Erythroblast (primary cell): ENCODE measurements around the gene TTC7B.

ENCODE experiments used
- DNase-seq, 2 experiments: peaks; one replicate each; lab custom pipeline; 2025; lab: John Stamatoyannopoulos, UW
- GATA1 ChIP-seq: IDR thresholded peaks from 2 replicates; pipeline ENCODE4 v1.6.1; 2011; ENCODE audit warnings: low read depth, mild to moderate bottlenecking, control low read depth, low read length, moderate library complexity
- POLR2A ChIP-seq: IDR thresholded peaks from 2 replicates; pipeline ENCODE4 v1.6.1; 2011; ENCODE audit warnings: mild to moderate bottlenecking, low read length

Gene TTC7B

DNA sequence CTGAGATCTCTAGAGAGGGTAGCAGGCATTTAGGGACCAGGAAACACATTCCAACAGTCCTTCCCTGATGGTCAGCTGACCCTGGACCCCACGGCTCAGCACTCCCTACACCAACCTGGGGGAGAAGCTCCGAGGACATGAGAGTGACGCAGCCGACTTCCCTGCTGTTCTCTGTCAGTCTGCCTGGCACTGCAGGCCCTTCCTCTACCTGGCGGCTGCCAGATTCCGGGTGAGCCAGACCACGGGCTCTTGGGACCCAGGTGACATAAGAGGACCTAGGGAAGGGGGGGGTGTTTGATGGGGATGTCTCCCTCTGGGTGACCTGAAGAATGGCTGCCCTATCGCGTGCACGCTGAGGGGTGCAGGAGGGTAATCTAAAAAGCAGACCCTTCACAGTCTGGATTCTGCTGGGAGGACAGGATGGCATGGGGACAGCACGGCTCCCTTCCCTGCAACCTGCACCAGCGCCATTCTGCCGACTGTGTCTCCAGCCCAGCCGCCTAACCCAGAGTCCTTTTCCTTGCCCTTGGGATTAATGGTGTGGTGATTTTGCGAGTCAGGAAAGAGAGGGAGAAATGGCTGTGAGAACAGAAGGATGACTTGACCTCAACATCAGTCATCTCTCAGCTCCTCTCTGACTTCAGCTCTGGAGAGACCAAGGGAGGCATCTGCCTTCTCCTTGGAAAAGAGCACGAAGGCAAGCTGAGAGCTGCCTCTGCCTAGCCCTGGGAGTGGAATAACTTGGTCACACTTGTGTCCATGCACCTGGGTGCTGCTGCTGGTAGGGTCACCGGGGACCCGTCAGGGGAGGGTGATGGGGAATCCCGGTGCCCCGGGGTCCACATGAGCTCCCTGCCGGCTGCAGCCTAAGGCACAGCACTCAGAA is 260.9 kb downstream of the TTC7B start:
- TF ChIP-seq POLR2A (no peak), GATA1 (no peak)
- no peak for DNase-seq

DNA sequence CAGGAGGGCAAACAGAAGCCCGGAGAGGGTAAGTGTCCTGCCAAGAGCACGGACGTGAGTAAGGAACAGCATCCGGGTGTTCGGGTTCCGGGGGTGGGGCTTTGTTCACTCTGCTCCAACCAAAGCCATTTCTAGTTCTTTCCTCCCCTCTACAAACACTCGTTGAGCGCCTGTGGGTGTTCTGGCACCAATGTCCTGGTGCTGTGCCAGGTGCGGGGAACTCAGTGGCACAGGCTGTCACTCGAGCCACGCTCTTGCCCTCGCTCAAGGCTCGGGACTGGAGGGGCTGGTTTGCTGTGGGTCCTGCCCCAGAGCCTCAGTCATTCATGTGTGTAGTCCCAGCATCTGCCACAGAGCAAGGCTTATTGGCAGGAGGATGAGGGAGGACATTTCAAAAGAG is 261.9 kb downstream of the TTC7B start:
- TF ChIP-seq GATA1, result no peak
- no peak for TF ChIP-seq POLR2A
- no peak for DNase-seq

DNA sequence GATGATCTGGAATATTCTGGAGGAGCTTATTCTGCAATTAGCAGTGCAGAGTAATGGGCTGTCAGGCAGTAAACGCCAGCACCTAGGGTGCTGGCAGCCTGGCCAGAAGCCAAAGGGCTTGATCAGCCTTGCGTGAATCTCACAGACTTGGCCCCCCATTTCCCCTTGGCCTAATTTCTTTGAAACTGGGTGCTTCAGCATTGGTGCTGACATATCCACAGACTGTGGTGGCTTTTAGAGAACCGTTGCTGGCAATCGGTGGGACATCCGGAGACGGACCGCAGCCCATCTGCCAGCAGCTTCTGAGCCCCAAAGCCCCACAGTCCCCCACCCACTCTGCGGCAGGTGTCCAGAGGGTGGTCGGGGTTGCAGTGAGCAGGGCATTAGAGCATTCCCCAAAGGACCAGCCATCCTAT is 262.3 kb downstream of the TTC7B start:
- TF ChIP-seq POLR2A (no peak), GATA1 (no peak)
- DNase-seq, result no peak

DNA sequence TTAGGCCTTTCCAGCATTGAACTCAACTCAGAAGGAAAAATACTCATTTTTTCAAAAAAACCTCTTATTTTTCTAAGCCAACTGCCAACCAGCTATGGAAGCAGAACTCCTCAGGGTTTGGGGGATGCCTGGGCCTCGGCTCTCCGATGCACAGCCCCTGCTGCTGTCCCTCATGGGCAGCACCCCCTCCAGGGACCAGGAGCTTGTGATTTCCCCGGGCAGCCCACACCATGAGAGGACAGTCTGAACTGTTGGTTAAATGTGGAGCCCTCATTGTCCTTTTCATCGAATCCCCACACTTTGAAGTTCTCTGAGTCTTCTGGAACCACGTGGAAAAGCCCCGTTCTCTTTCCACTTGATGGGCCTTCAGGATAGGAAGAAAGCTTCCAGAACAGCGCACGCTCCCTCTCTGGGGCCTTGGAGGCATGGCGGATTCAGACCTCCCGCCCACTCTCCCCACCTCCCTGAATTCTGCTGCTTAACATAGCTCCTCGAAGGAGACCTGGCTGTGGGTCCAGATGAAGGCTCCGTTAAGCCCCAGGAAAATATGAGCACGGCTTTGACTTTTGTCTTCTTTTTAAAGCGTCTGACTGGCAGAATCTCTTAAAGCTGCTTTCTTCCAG is 262.8 kb downstream of the TTC7B start:
- TF ChIP-seq GATA1 (no peak), POLR2A (no peak)
- no peak for DNase-seq

DNA sequence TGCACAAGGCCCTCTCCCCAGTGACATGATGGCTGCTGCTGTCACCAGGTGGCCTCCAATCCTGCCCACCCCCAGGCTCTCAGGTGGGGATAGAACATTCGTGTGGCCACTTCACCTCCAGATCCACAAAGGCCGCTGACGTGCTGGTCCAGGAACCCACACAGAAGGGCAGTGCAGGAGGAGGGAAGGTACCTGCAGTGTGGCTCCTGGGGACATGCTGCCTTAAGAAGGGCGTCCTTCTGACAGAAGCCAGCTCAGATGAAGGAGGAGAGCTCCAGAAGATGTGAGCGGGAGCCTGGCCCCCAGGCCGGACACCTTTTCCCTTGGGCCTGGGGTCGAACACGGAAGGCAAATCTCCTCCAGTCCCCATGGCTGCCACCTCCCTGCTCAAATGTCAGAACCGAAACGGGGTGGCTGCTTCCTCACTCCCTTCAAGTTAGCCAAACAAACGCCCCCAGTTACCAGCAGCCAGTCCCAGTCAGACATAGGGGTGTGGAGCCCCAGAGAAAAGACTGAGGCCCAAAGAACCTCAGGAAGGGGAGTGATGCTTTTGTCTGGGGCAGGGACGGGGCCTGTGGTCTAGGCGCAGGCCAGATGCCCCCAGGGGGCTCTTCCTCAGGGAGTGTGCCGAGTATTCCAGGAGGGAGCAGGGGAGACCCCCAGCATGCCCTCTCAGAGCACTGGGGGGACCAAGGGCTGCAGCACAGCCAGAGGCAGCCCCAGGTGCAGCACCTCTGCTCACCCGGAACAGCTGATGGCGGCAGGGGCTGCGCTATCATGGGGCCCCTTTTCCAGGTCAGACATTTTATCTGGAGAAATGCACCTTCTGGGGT is 263.5 kb downstream of the TTC7B start:
- TF ChIP-seq GATA1 (no peak), POLR2A (no peak)
- no peak for DNase-seq

DNA sequence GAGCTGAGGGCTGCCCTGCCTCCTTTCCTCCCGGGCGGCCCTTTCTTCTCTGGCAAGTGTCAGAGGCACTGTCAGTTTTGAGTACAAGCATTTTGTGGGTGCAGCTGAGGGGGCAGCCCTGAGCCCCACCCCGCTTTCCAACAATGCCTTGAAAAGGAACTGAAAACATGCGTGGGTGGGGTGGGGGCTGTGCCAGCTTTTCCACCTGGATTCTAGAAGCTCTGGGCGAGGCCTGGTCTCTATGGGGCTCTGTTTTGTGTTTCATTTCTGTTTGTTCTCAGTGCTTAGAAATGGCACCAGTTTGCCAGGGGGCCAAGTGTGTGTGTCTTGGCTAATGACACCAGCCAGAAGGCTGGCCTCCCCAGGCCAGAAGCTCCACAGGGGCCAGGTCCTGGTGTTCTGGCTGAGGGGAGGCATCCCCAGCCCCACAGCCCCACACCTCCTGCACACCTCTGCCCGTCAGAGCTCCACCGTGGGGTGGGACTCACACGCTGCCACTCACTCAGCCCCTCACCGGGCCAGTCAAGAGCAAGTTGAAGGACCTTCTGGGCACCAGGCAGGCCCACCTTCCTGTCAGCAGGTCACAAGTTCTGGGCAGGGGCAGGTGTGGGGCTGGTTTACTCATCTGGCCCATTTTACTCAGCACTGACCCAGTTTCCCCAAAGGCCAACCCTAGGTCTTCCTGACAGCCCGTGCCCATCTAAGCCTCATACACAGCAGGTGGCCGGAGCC is 264.3 kb downstream of the TTC7B start:
- TF ChIP-seq POLR2A, result no peak
- TF ChIP-seq GATA1, result no peak
- no peak for DNase-seq

DNA sequence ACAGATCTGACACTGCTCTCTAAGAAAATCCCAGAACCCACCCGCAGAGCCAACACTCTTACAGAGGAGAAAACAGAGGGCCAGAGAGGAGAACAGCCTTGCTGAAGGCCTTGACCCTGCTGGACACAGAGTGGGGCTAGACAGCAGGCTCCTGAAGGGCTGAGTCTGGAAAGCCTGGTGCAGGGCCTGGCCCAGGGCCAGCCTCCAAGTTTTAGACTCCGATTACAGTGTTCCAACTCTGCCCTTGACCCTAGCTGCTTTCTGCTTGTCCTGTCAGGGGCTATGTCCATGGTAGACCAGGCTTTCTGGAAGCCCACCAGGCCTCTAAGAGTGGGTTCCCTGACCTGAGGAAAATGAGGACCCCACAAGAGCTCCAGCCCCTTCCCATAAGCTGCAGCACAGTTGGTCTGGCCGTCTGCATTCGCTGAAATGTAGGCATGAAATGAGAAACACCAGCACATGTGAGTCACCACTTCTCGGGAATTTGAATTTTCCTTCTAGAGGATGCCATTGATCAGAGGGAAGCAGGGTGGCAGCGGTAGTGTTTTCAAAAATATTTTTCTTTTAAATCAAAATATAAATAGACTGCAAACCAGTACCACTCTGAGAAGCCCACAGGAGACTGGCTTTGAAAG is 265.0 kb downstream of the TTC7B start:
- DNase-seq, result no peak
- no peak for TF ChIP-seq POLR2A
- TF ChIP-seq GATA1, result no peak

DNA sequence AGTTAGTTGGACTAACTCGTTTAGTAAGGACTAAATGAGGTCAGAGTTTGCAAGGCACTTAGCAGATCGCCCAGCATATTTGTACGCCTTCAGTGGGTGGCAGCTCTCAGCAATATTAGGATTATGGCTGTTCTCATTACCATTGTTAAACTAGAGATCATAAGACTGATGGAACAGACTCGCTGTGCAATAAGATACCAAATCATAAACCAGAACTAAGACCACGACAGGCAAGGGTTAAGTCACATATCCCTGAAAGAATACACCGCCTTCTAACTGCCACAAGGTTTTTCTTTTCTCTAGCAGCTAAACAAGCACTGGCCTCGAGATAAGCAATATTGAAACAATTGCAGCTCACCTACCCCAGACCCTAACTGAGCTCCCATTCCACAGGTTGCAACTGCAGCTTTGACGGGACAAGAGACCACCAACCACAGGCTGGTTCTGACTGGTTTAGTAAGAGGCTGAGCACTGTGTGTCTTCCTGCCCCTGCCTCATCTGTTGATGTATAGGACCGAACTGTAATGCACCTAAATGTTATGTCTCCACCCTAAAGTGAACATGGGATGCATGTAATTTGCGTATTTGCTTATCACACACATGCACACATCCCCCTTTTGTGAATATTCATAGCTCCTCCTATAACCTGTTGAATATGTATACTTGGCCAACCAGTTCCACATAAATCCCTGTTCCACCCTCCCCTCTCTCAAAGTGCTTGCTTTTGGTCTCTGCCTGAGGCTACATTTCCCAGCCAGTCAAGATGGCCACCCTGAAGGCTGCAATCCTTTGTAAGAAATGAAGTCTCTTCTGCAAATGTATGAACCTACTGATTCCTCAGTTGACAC is 266.2 kb downstream of the TTC7B start:
- TF ChIP-seq GATA1 (no peak), POLR2A (no peak)
- no peak for DNase-seq

DNA sequence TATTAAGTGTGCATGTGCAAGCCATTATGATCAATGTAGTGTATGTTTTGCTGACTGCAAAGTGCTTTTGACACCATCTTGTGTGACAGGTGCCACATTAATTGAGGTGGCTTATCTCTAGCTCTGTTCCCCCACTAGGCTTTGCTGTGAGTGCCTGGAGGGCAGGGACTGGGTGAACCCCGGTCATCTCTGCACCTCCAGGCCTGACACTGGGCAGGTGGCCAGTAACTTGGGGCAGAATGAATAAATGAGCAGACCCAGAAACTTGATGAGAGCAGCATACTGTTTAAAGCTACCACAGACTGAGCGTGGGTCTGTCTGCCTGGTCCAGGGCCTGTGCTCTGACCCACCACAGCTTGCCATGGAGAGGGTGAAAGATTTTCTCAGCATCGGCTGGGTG is 267.8 kb downstream of the TTC7B start:
- no peak for DNase-seq
- TF ChIP-seq POLR2A (no peak), GATA1 (no peak)

DNA sequence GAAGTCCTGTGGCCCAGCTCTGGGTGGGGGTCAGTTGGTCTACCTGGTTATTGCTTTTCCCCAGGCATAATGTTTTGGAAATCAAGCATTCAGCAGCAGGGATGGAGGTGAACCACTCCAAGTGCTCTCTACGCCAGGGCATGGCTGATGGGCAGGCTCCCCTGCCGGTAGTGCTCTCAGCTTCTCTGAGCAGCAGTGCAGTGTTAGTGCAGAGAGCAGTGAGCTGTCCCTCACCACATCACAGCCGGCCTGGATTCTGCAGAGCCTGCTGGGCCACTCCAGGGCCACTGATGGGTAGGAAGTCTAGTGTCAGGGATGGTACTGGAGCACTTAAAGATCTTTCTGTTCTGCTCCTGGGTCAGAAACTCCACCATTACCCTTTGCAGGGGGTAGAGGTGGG is 268.3 kb downstream of the TTC7B start:
- DNase-seq, result no peak
- TF ChIP-seq GATA1 (no peak), POLR2A (no peak)

DNA sequence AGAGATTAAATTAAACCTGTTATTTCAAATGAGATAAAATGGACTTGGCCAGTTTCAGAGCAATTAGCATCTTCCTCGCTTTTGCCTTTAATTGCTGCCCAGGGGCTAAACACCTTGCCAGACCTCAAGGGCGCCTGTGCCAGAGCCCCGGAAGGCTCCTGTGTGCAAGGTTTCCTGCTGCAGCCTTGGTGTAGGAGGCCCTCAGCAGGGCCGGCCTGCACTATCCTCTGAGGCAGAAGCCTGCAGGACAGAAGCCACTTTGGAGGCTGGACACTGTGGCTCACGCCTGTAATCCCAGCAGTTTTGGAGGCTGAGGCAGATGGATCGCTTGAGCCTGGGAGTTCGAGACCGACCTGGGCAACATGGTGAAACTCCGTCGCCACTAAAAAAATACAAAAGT is 269.0 kb downstream of the TTC7B start:
- TF ChIP-seq GATA1 (no peak), POLR2A (no peak)
- no peak for DNase-seq

DNA sequence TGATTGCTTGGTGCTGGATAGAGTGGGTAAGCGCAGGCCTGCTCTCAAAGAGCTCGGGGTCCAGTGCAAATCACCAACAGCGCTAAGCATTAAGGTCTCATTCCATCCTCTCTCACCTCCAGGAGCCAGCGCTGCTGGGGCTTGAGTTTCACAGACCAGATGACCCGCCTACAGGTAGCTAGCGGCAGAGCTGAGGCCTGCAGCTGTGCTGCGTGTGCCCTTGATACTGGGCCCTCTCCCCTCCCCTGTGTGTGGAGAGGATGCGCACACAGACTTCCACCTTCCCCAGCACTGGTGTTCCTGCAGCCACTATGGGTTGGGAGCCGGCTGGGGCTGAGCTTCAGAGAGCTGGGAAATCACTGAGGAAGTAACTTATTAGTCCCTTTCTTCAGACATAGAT is 269.5 kb downstream of the TTC7B start:
- DNase-seq, result no peak
- TF ChIP-seq GATA1 (no peak), POLR2A (no peak)

DNA sequence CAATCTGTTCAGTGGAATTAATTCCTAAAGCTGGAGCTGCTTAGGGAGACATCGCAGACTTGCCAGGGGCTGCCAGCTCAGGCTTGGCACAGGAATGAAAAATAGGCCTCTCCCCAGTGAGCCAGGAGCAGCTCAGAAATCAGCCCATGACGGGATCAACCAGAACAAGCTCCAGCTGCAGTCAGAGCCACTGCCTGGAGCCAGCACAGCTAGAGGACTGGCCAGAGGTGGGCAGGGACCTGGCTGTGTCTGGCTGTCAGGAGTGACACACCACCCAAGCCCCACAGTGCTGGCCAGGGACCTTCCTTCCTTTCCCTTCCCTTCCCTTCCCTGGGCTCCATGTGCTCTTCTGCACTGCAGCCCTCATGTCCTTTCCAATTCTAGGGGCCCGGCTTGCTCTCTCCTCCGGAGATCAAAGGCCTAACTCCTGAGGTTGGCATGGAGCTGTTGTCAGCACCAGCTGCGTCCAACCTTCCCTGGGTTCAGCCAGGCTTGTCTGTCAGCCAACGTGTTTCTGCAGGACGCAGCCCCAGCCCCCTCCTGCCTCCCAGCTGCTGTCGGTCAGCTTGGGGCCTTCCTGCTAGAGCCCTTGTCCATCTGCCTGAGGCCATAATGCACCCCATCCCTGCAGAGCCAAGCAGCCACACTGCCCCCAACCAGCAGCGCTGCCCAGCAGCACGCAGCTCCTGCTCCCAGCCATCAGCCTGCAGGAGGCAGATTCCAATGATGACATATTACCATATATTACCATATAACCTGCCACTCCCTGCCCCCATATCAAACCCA is 270.1 kb downstream of the TTC7B start:
- DNase-seq, result no peak
- TF ChIP-seq GATA1, result no peak
